GM21423 (cell line): ENCODE measurements around the gene GTF2F2.

Experiments
- ATAC-seq: cut with Tn5 transposase; IDR thresholded peaks from one replicate; pipeline ENCODE4 v1.9.1; 2021; ENCODE audit warnings: mild to moderate bottlenecking, moderate library complexity; ENCODE audit not compliant: unreplicated experiment

The GTF2F2 gene

GRCh38 chr13:45119991-45120864 is at the start of gene GTF2F2:
Gene GTF2F2, plus strand, starts transcription at chr13:45120510. Its CDS starts 146 bp downstream, at chr13:45120656.
- ATAC-seq, result peak; percentile 73

GRCh38 chr13:45073809-45074208 is 46.5 kb upstream of the GTF2F2 start:
- no peak for ATAC-seq

- no peak for ATAC-seq
Observed at GRCh38 chr13:45074721-45075120, 45.6 kb upstream of the GTF2F2 start.

GRCh38 chr13:45078003-45078402 is 42.3 kb upstream of the GTF2F2 start:
- no peak for ATAC-seq

GRCh38 chr13:45082964-45083363 is 37.3 kb upstream of the GTF2F2 start:
- ATAC-seq, result no peak

- ATAC-seq, result no peak
Observed at GRCh38 chr13:45084515-45084914, 35.8 kb upstream of the GTF2F2 start.

- no peak for ATAC-seq
Observed at GRCh38 chr13:45086484-45086883, 33.8 kb upstream of the GTF2F2 start.

GRCh38 chr13:45092663-45093062 is 27.6 kb upstream of the GTF2F2 start:
- ATAC-seq, result no peak

- ATAC-seq, result no peak
Observed at GRCh38 chr13:45100573-45101262, 19.6 kb upstream of the GTF2F2 start.

GRCh38 chr13:45101327-45102018 is 18.8 kb upstream of the GTF2F2 start:
- no peak for ATAC-seq

- no peak for ATAC-seq
Observed at GRCh38 chr13:45102136-45102507, 18.2 kb upstream of the GTF2F2 start.

- no peak for ATAC-seq
Observed at GRCh38 chr13:45103449-45103848, 16.9 kb upstream of the GTF2F2 start.

GRCh38 chr13:45104261-45104660 is 16.0 kb upstream of the GTF2F2 start:
- ATAC-seq, result no peak

- no peak for ATAC-seq
Observed at GRCh38 chr13:45105895-45106294, 14.4 kb upstream of the GTF2F2 start.

GRCh38 chr13:45107539-45107938 is 12.8 kb upstream of the GTF2F2 start:
- ATAC-seq, result no peak

GRCh38 chr13:45108716-45109101 is 11.6 kb upstream of the GTF2F2 start:
- peak; percentile 31 for ATAC-seq

- peak; percentile 80 for ATAC-seq
Observed at GRCh38 chr13:45109102-45109720, 11.1 kb upstream of the GTF2F2 start.

GRCh38 chr13:45113233-45114224 is 6.8 kb upstream of the GTF2F2 start:
- ATAC-seq, result no peak

- ATAC-seq, result peak; percentile 27
Observed at GRCh38 chr13:45119469-45119990, 780 bp upstream of the GTF2F2 start.
